GM23338 (cell line): Measurements from ENCODE around the gene UCP1. TPM values are rescaled to one million over a fixed set of nuclear protein-coding genes. Genes with fewer than 3 reads are reported as not detected.

Experiments used
- ATAC-seq: fragments of 200-7000 bp; cut with Tn5 transposase; 3 replicates; pipeline ENCODE4 v1.9.1; 2020
- DNase-seq: peaks from one replicate; pipeline ENCODE4 v3.0.0-alpha.2; 2015; ENCODE audit warnings: low spot score
- H2AFZ ChIP-seq: fragments of 200-600 bp; sonication (generic); 2 replicates; pipeline ENCODE4 v1.8.0; 2016; ENCODE audit warnings: antibody characterized with exemption, mild to moderate bottlenecking, moderate library complexity
- H3F3A ChIP-seq: fragments of 200-600 bp; sonication (generic); replicated peaks from 2 replicates; pipeline ENCODE4 v1.8.0; 2017; ENCODE audit warnings: antibody characterized with exemption, mixed run types, low read depth
- H3K27ac ChIP-seq: fragments of 200-600 bp; sonication (generic); 2 replicates; pipeline ENCODE4 v1.6.1; 2016; ENCODE audit warnings: low read depth
- H3K27me3 ChIP-seq: fragments of 200-600 bp; sonication (generic); 2 replicates; pipeline ENCODE4 v1.8.0; 2016; ENCODE audit warnings: mild to moderate bottlenecking, mixed run types, moderate library complexity; ENCODE audit not compliant: insufficient read depth
- H3K36me3 ChIP-seq: fragments of 200-600 bp; sonication (generic); 2 replicates; pipeline ENCODE4 v1.8.0; 2016; ENCODE audit warnings: mild to moderate bottlenecking; ENCODE audit not compliant: insufficient read depth
- H3K4me1 ChIP-seq: fragments of 200-600 bp; sonication (generic); 2 replicates; pipeline ENCODE4 v1.8.0; 2016; ENCODE audit warnings: mild to moderate bottlenecking, moderate library complexity; ENCODE audit not compliant: insufficient read depth
- H3K4me2 ChIP-seq: fragments of 200-600 bp; sonication (generic); 2 replicates; pipeline ENCODE4 v1.7.1; 2017; ENCODE audit warnings: mixed run types
- H3K4me3 ChIP-seq: fragments of 200-600 bp; sonication (generic); 2 replicates; pipeline ENCODE4 v1.6.1; 2016; ENCODE audit warnings: mixed run types
- H3K79me2 ChIP-seq: fragments of 200-600 bp; sonication (generic); replicated peaks from 2 replicates; pipeline ENCODE4 v1.8.0; 2017; ENCODE audit warnings: mild to moderate bottlenecking; ENCODE audit not compliant: insufficient read depth
- H3K9me2 ChIP-seq: fragments of 200-600 bp; sonication (generic); 2 replicates; pipeline ENCODE4 v1.8.0; 2017; ENCODE audit not compliant: insufficient read depth
- H4K20me1 ChIP-seq: fragments of 200-600 bp; sonication (generic); replicated peaks from 2 replicates; pipeline ENCODE4 v1.8.0; 2017; ENCODE audit warnings: mild to moderate bottlenecking; ENCODE audit not compliant: insufficient read depth
- H3K27ac Mint-ChIP-seq: 2 replicates; pipeline ENCODE4 v1.8.0; 2020; ENCODE audit warnings: inconsistent platforms, mild to moderate bottlenecking, moderate library complexity, mixed read lengths
- H3K27me3 Mint-ChIP-seq: 3 replicates; pipeline ENCODE4 v1.8.0; 2022; ENCODE audit warnings: low read depth, mild to moderate bottlenecking, moderate library complexity, mixed read lengths, inconsistent platforms; ENCODE audit not compliant: insufficient read depth, poor library complexity
- H3K36me3 Mint-ChIP-seq: 3 replicates; pipeline ENCODE4 v1.8.0; 2021; ENCODE audit warnings: low read depth, mild to moderate bottlenecking, inconsistent platforms, moderate library complexity, mixed read lengths
- H3K4me1 Mint-ChIP-seq: 3 replicates; pipeline ENCODE4 v1.8.0; 2020; ENCODE audit warnings: mild to moderate bottlenecking, inconsistent platforms, mixed read lengths
- H3K4me3 Mint-ChIP-seq: 3 replicates; pipeline ENCODE4 v1.8.0; 2021; ENCODE audit warnings: moderate library complexity, mild to moderate bottlenecking, inconsistent platforms, mixed read lengths
- H3K9me3 Mint-ChIP-seq: 3 replicates; pipeline ENCODE4 v1.8.0; 2020; ENCODE audit warnings: moderate library complexity, mild to moderate bottlenecking, inconsistent platforms, mixed read lengths
- CREB1 ChIP-seq: fragments of 250-450 bp; sonication (Bioruptor Pico); IDR thresholded peaks from 2 replicates; pipeline ENCODE4 v1.5.0; 2020; ENCODE audit warnings: low read depth, mild to moderate bottlenecking, moderate library complexity
- EZH2 ChIP-seq: fragments of 200-600 bp; sonication (generic); IDR thresholded peaks from one replicate; pipeline ENCODE4 v1.8.0; 2017; ENCODE audit warnings: antibody characterized with exemption, mild to moderate bottlenecking, low read depth; ENCODE audit not compliant: unreplicated experiment
- JUNB ChIP-seq: IDR thresholded peaks from one replicate; pipeline ENCODE4 v1.6.1; 2016; ENCODE audit warnings: antibody characterized with exemption; ENCODE audit not compliant: unreplicated experiment
- NANOG ChIP-seq: IDR thresholded peaks from 2 replicates; pipeline ENCODE4 v1.6.1; 2016; ENCODE audit warnings: antibody characterized with exemption, borderline replicate concordance
- REST ChIP-seq: IDR thresholded peaks from one replicate; pipeline ENCODE4 v1.6.1; 2018; ENCODE audit warnings: antibody characterized with exemption; ENCODE audit not compliant: unreplicated experiment
- ZNF114 ChIP-seq: fragments of 250-450 bp; sonication (Bioruptor Pico); IDR thresholded peaks from 2 replicates; pipeline ENCODE4 v1.5.0; 2020; ENCODE audit warnings: mild to moderate bottlenecking, moderate library complexity
- polyA plus RNA-seq: library from polyadenylated mRNA; unstranded; fragments of >200 nt; fragmentation: Nextera tagmentation; extraction: Ambion mirVana; gene quantifications from 2 replicates; pipeline ENCODE4 v1.2.1, GENCODE V29; 2016
- total RNA-seq: library from RNA; depleted of rRNA; stranded (reverse); fragments of >200 nt; shearing (Covaris generic); gene quantifications from 2 replicates; pipeline ENCODE4 v1.2.3, GENCODE V29; 2014
- TF ChIP-seq, protein P1 (sequence below): IDR thresholded peaks from 2 replicates; pipeline ENCODE4 v1.6.1; 2016; ENCODE audit warnings: antibody characterized with exemption
- TF ChIP-seq, protein P2 (sequence below): fragments of 250-450 bp; sonication (Bioruptor Pico); IDR thresholded peaks from 2 replicates; pipeline ENCODE4 v1.5.0; 2020; ENCODE audit warnings: mild to moderate bottlenecking, moderate library complexity

The UCP1 gene
- total and polyA plus RNA-seq, 2 experiments from 2014 or later, result 0.21 TPM; not detected in 1

GRCh38 chr4:140603286-140603685 lies 34.5 kb upstream of the UCP1 start (continued):
- TF ChIP-seq, protein P1, sequence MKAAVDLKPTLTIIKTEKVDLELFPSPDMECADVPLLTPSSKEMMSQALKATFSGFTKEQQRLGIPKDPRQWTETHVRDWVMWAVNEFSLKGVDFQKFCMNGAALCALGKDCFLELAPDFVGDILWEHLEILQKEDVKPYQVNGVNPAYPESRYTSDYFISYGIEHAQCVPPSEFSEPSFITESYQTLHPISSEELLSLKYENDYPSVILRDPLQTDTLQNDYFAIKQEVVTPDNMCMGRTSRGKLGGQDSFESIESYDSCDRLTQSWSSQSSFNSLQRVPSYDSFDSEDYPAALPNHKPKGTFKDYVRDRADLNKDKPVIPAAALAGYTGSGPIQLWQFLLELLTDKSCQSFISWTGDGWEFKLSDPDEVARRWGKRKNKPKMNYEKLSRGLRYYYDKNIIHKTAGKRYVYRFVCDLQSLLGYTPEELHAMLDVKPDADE, result no peak
- TF ChIP-seq, protein P2, sequence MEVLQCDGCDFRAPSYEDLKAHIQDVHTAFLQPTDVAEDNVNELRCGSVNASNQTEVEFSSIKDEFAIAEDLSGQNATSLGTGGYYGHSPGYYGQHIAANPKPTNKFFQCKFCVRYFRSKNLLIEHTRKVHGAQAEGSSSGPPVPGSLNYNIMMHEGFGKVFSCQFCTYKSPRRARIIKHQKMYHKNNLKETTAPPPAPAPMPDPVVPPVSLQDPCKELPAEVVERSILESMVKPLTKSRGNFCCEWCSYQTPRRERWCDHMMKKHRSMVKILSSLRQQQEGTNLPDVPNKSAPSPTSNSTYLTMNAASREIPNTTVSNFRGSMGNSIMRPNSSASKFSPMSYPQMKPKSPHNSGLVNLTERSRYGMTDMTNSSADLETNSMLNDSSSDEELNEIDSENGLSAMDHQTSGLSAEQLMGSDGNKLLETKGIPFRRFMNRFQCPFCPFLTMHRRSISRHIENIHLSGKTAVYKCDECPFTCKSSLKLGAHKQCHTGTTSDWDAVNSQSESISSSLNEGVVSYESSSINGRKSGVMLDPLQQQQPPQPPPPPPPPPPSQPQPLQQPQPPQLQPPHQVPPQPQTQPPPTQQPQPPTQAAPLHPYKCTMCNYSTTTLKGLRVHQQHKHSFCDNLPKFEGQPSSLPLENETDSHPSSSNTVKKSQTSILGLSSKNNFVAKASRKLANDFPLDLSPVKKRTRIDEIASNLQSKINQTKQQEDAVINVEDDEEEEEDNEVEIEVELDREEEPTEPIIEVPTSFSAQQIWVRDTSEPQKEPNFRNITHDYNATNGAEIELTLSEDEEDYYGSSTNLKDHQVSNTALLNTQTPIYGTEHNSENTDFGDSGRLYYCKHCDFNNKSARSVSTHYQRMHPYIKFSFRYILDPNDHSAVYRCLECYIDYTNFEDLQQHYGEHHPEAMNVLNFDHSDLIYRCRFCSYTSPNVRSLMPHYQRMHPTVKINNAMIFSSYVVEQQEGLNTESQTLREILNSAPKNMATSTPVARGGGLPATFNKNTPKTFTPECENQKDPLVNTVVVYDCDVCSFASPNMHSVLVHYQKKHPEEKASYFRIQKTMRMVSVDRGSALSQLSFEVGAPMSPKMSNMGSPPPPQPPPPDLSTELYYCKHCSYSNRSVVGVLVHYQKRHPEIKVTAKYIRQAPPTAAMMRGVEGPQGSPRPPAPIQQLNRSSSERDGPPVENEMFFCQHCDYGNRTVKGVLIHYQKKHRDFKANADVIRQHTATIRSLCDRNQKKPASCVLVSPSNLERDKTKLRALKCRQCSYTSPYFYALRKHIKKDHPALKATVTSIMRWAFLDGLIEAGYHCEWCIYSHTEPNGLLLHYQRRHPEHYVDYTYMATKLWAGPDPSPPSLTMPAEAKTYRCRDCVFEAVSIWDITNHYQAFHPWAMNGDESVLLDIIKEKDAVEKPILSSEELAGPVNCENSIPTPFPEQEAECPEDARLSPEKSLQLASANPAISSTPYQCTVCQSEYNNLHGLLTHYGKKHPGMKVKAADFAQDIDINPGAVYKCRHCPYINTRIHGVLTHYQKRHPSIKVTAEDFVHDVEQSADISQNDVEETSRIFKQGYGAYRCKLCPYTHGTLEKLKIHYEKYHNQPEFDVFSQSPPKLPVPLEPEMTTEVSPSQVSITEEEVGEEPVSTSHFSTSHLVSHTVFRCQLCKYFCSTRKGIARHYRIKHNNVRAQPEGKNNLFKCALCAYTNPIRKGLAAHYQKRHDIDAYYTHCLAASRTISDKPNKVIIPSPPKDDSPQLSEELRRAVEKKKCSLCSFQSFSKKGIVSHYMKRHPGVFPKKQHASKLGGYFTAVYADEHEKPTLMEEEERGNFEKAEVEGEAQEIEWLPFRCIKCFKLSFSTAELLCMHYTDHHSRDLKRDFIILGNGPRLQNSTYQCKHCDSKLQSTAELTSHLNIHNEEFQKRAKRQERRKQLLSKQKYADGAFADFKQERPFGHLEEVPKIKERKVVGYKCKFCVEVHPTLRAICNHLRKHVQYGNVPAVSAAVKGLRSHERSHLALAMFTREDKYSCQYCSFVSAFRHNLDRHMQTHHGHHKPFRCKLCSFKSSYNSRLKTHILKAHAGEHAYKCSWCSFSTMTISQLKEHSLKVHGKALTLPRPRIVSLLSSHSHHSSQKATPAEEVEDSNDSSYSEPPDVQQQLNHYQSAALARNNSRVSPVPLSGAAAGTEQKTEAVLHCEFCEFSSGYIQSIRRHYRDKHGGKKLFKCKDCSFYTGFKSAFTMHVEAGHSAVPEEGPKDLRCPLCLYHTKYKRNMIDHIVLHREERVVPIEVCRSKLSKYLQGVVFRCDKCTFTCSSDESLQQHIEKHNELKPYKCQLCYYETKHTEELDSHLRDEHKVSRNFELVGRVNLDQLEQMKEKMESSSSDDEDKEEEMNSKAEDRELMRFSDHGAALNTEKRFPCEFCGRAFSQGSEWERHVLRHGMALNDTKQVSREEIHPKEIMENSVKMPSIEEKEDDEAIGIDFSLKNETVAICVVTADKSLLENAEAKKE (CRISPR knock-in tag), result no peak

DNA sequence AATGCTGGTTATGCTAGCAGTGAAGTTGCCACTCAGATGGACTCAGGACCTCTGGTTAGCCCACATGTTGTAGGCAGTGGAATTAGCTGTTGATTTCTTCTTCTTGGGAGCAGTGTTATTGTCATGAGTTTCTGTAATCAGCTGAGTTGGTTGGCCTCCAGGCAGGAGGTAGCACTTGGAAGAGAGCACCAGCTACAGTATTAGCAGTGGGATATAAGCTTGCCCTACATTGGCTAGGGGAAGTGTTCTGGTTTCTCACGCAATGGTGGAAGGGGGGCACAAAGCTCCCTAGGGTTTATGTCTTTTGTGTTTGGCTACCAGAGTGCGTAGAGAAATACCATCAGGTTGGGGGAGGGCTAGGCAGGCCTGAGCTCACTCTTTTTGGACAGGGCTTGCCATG lies 34.0 kb upstream of the UCP1 start:
- H3K27me3 ChIP-seq, result no peaks in the 10 kb centered on the region
- no peak overlapping the region for H3K27ac ChIP-seq
- H3K4me2 ChIP-seq, result no peak overlapping the region
- peaks cover 5% of the 10 kb centered on the region; the same call in 1 of the 2 replicates for H3K4me1 ChIP-seq
- no peak overlapping the region for H3K4me3 Mint-ChIP-seq
- H3K36me3 Mint-ChIP-seq, result no peaks in the 10 kb centered on the region
- no peak for TF ChIP-seq ZNF114
- ATAC-seq (no peak), DNase-seq (no peak)
- no peaks in the 10 kb centered on the region for H3K36me3 ChIP-seq
- no peaks in the 10 kb centered on the region for H3K79me2 ChIP-seq
- no peak overlapping the region for H2AFZ ChIP-seq
- peaks cover 7% of the 10 kb centered on the region; the same call in 2 of the 3 replicates for H3K4me1 Mint-ChIP-seq
- no peaks in the 10 kb centered on the region for H3K27me3 Mint-ChIP-seq
- no peaks in the 10 kb centered on the region for H3K9me2 ChIP-seq
- no peak overlapping the region for H3K4me3 ChIP-seq
- H4K20me1 ChIP-seq, result no peaks in the 10 kb centered on the region
- no peaks in the 10 kb centered on the region for H3F3A ChIP-seq
- no peaks in the 10 kb centered on the region for H3K9me3 Mint-ChIP-seq
- no peak overlapping the region for H3K27ac Mint-ChIP-seq

GRCh38 chr4:140600408-140600807 lies 31.6 kb upstream of the UCP1 start:
- DNase-seq, result no peak
- Mint-ChIP-seq H3K9me3 (no peaks in the 10 kb centered on the region), H3K27me3 (no peaks in the 10 kb centered on the region), H3K4me1 (peaks cover 6% of the 10 kb centered on the region; the same call in 2 of the 3 replicates), H3K36me3 (no peaks in the 10 kb centered on the region), H3K4me3 (no peak overlapping the region), H3K27ac (no peak overlapping the region)
- Histone ChIP-seq H3F3A (no peaks in the 10 kb centered on the region), H4K20me1 (no peaks in the 10 kb centered on the region), H3K79me2 (no peaks in the 10 kb centered on the region), H3K4me3 (no peak overlapping the region), H3K9me2 (no peaks in the 10 kb centered on the region), H2AFZ (no peak overlapping the region), H3K4me1 (no peaks in the 10 kb centered on the region), H3K4me2 (no peak overlapping the region), H3K27ac (no peak overlapping the region), H3K36me3 (no peaks in the 10 kb centered on the region), H3K27me3 (no peaks in the 10 kb centered on the region)
- TF ChIP-seq, protein P1, result no peak
- no peak for TF ChIP-seq ZNF114
- TF ChIP-seq NANOG, result no peak
- TF ChIP-seq REST, result no peak
- no peak for TF ChIP-seq CREB1
- no peak for TF ChIP-seq JUNB
- no peak for TF ChIP-seq EZH2
- ATAC-seq, result peak; percentile 66
